HepG2 (cell line): ENCODE results near the gene APCDD1L. TPM values are rescaled to one million over a fixed set of nuclear protein-coding genes. Genes with fewer than 3 reads are reported as not detected.
A peak's percentile ranks its signal among the peaks of the same experiment; 100 is the strongest.

ENCODE experiments used
- FOSL1 ChIP-seq: sonication (generic); formaldehyde crosslinking; IDR thresholded peaks from 2 replicates; pipeline ENCODE4 v1.9.0; 2021; ENCODE audit warnings: missing genetic modification reagents, borderline replicate concordance
- MEIS2 ChIP-seq: sonication (generic); formaldehyde crosslinking; IDR thresholded peaks from 2 replicates; pipeline ENCODE4 v1.9.0; 2021; ENCODE audit warnings: mild to moderate bottlenecking, missing genetic modification reagents
- NFRKB ChIP-seq: fragments of 450-650 bp; IDR thresholded peaks from 2 replicates; pipeline ENCODE4 v1.6.1; 2017
- PCBP2 ChIP-seq: fragments of 200-400 bp; formaldehyde crosslinking; optimal IDR thresholded peaks from 2 replicates; pipeline ENCODE3; 2018; ENCODE audit warnings: low read length, low read depth; ENCODE audit not compliant: poor library complexity, severe bottlenecking
- SOX5 ChIP-seq: IDR thresholded peaks from 2 replicates; pipeline ENCODE4 v1.6.1; 2016; ENCODE audit warnings: borderline replicate concordance
- ZBTB38 ChIP-seq: sonication (generic); formaldehyde crosslinking; IDR thresholded peaks from 2 replicates; pipeline ENCODE4 v1.5.1; 2020; ENCODE audit warnings: mild to moderate bottlenecking, missing genetic modification reagents
- ZFP41 ChIP-seq: sonication (generic); formaldehyde crosslinking; IDR thresholded peaks from 2 replicates; pipeline ENCODE4 v1.4.0; 2020; ENCODE audit warnings: mild to moderate bottlenecking, missing genetic modification reagents, borderline replicate concordance
- ZNF10 ChIP-seq: sonication (generic); formaldehyde crosslinking; IDR thresholded peaks from 2 replicates; pipeline ENCODE4 v1.4.0; 2020; ENCODE audit warnings: mild to moderate bottlenecking, low read depth, missing genetic modification reagents, borderline replicate concordance
- polyA plus RNA-seq, 8 experiments: library from polyadenylated mRNA; depleted of rRNA in 3 of 8; stranded (reverse) in 7 of 8; unstranded in 1 of 8; fragments of >200 nt; fragmentation: Illumina TruSeq in 4 of 8; extraction: Trizol in 4 of 8; gene quantifications; 2 replicates each; pipeline versions ENCODE4 v1.2.1 to v1.2.3, GENCODE V29; 2011 to 2016; ENCODE audit warnings: low read depth in 4 of 8, missing spikeins in 1 of 8, mixed read lengths in 1 of 8; ENCODE audit not compliant: insufficient read depth in 1 of 8
- total RNA-seq, 5 experiments: library from RNA; depleted of rRNA; stranded (reverse); fragments of >200 nt; fragmentation: Illumina TruSeq; extraction: Trizol; gene quantifications; 2 replicates each; pipeline ENCODE4 v1.2.3, GENCODE V29; 2016; ENCODE audit warnings: low read depth in 1 of 5
- TF ChIP-seq, protein P1 (sequence below): fragments of 450-650 bp; IDR thresholded peaks from 2 replicates; pipeline ENCODE4 v1.6.1; 2016
- TF ChIP-seq, protein P2 (sequence below): sonication (generic); formaldehyde crosslinking; conservative IDR thresholded peaks from 2 replicates; pipeline ENCODE4 v1.4.0; 2020; ENCODE audit warnings: missing genetic modification reagents
- TF ChIP-seq, protein P3 (sequence below), 2 experiments: fragments of 450-650 bp in 1 of 2; sonication (generic) in 1 of 2; formaldehyde crosslinking in 1 of 2; IDR thresholded peaks; 2 replicates each; pipeline versions ENCODE4 v1.6.1 to v1.8.0; 2016 to 2022; ENCODE audit warnings: antibody characterized with exemption in 1 of 2, mild to moderate bottlenecking in 1 of 2, missing genetic modification reagents in 1 of 2

Gene APCDD1L
- total and polyA plus RNA-seq, 2 of the 13 experiments (the other 11 are each of a cell fraction or from before 2014, with no cell fraction given) = not detected

- TF ChIP-seq, protein P1, sequence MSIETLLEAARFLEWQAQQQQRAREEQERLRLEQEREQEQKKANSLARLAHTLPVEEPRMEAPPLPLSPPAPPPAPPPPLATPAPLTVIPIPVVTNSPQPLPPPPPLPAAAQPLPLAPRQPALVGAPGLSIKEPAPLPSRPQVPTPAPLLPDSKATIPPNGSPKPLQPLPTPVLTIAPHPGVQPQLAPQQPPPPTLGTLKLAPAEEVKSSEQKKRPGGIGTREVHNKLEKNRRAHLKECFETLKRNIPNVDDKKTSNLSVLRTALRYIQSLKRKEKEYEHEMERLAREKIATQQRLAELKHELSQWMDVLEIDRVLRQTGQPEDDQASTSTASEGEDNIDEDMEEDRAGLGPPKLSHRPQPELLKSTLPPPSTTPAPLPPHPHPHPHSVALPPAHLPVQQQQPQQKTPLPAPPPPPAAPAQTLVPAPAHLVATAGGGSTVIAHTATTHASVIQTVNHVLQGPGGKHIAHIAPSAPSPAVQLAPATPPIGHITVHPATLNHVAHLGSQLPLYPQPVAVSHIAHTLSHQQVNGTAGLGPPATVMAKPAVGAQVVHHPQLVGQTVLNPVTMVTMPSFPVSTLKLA = no peak
- TF ChIP-seq ZBTB38 (CRISPR knock-in tag) = peak; percentile 59; the same call in 1 of the 2 replicates
- TF ChIP-seq, protein P2, sequence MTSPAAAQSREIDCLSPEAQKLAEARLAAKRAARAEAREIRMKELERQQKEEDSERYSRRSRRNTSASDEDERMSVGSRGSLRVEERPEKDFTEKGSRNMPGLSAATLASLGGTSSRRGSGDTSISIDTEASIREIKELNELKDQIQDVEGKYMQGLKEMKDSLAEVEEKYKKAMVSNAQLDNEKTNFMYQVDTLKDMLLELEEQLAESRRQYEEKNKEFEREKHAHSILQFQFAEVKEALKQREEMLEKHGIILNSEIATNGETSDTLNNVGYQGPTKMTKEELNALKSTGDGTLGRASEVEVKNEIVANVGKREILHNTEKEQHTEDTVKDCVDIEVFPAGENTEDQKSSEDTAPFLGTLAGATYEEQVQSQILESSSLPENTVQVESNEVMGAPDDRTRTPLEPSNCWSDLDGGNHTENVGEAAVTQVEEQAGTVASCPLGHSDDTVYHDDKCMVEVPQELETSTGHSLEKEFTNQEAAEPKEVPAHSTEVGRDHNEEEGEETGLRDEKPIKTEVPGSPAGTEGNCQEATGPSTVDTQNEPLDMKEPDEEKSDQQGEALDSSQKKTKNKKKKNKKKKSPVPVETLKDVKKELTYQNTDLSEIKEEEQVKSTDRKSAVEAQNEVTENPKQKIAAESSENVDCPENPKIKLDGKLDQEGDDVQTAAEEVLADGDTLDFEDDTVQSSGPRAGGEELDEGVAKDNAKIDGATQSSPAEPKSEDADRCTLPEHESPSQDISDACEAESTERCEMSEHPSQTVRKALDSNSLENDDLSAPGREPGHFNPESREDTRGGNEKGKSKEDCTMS (CRISPR knock-in tag) = no peak
- TF ChIP-seq FOSL1 = peak; percentile 69; the same call in 1 of the 2 replicates
- TF ChIP-seq MEIS2 (CRISPR knock-in tag) = no peak
- TF ChIP-seq NFRKB = no peak
- TF ChIP-seq SOX5 (CRISPR knock-in tag) = no peak
- TF ChIP-seq ZNF10 (CRISPR knock-in tag) = no peak
- TF ChIP-seq, protein P3, sequence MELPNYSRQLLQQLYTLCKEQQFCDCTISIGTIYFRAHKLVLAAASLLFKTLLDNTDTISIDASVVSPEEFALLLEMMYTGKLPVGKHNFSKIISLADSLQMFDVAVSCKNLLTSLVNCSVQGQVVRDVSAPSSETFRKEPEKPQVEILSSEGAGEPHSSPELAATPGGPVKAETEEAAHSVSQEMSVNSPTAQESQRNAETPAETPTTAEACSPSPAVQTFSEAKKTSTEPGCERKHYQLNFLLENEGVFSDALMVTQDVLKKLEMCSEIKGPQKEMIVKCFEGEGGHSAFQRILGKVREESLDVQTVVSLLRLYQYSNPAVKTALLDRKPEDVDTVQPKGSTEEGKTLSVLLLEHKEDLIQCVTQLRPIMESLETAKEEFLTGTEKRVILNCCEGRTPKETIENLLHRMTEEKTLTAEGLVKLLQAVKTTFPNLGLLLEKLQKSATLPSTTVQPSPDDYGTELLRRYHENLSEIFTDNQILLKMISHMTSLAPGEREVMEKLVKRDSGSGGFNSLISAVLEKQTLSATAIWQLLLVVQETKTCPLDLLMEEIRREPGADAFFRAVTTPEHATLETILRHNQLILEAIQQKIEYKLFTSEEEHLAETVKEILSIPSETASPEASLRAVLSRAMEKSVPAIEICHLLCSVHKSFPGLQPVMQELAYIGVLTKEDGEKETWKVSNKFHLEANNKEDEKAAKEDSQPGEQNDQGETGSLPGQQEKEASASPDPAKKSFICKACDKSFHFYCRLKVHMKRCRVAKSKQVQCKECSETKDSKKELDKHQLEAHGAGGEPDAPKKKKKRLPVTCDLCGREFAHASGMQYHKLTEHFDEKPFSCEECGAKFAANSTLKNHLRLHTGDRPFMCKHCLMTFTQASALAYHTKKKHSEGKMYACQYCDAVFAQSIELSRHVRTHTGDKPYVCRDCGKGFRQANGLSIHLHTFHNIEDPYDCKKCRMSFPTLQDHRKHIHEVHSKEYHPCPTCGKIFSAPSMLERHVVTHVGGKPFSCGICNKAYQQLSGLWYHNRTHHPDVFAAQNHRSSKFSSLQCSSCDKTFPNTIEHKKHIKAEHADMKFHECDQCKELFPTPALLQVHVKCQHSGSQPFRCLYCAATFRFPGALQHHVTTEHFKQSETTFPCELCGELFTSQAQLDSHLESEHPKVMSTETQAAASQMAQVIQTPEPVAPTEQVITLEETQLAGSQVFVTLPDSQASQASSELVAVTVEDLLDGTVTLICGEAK (IDR thresholded peaks at IDR 0.05) = no peak
- TF ChIP-seq, protein P3 (CRISPR knock-in tag; IDR thresholded peaks at IDR 0.05) = no peak
- TF ChIP-seq PCBP2 = no peak
- TF ChIP-seq ZFP41 (CRISPR knock-in tag) = no peak
Observed at GRCh38 chr20:58436868-58437645, 78.1 kb downstream of the APCDD1L start (continued).
